SK-N-SH treated with all-trans-retinoic acid at 6 μM for 48 hours (cell line): ENCODE measurements around the gene TRIM68.

Experiments
- ARNTL ChIP-seq: fragments of 450-650 bp; formaldehyde crosslinking; IDR thresholded peaks from 2 replicates; pipeline ENCODE4 v1.5.0; 2020; ENCODE audit warnings: low read depth, mild to moderate bottlenecking, moderate library complexity, borderline replicate concordance
- GLIS3 ChIP-seq: fragments of 250-450 bp; sonication (Bioruptor Pico); IDR thresholded peaks from 2 replicates; pipeline ENCODE4 v1.5.0; 2020; ENCODE audit warnings: mild to moderate bottlenecking, moderate library complexity
- PATZ1 ChIP-seq: fragments of 250-450 bp; sonication (Bioruptor Pico); IDR thresholded peaks from 2 replicates; pipeline ENCODE4 v1.8.0; 2020; ENCODE audit warnings: mild to moderate bottlenecking, moderate library complexity, borderline replicate concordance
- PPARA ChIP-seq: fragments of 250-450 bp; sonication (Bioruptor Pico); IDR thresholded peaks from 2 replicates; pipeline ENCODE4 v1.5.0; 2020; ENCODE audit warnings: mild to moderate bottlenecking, borderline replicate concordance
- TCF4 ChIP-seq: fragments of 250-450 bp; sonication (Bioruptor Pico); IDR thresholded peaks from 2 replicates; pipeline ENCODE4 v1.8.0; 2021; ENCODE audit warnings: mild to moderate bottlenecking, moderate library complexity, borderline replicate concordance
- TOX ChIP-seq: fragments of 250-450 bp; sonication (Bioruptor Pico); IDR thresholded peaks from 2 replicates; pipeline ENCODE4 v1.8.0; 2021; ENCODE audit warnings: mild to moderate bottlenecking, moderate library complexity, borderline replicate concordance
- ZFP3 ChIP-seq: fragments of 250-450 bp; sonication (Bioruptor Pico); IDR thresholded peaks from 2 replicates; pipeline ENCODE4 v1.5.0; 2020; ENCODE audit warnings: mild to moderate bottlenecking, moderate library complexity
- ZNF565 ChIP-seq: fragments of 450-650 bp; formaldehyde crosslinking; conservative IDR thresholded peaks from 2 replicates; pipeline ENCODE4 v1.5.0; 2020; ENCODE audit warnings: low read depth, mild to moderate bottlenecking, moderate library complexity
- ZNF8 ChIP-seq: fragments of 450-650 bp; formaldehyde crosslinking; IDR thresholded peaks from 2 replicates; pipeline ENCODE4 v1.5.0; 2020; ENCODE audit warnings: mild to moderate bottlenecking, moderate library complexity
- TF ChIP-seq, protein P1 (sequence below): fragments of 250-450 bp; sonication (Bioruptor Pico); IDR thresholded peaks from 2 replicates; pipeline ENCODE4 v1.5.1; 2020; ENCODE audit warnings: low read depth, mild to moderate bottlenecking, moderate library complexity
- TF ChIP-seq, protein P2 (sequence below): fragments of 250-450 bp; sonication (Bioruptor Pico); IDR thresholded peaks from 2 replicates; pipeline ENCODE4 v1.8.0; 2021; ENCODE audit warnings: low read depth, mild to moderate bottlenecking, moderate library complexity, borderline replicate concordance
- TF ChIP-seq, protein P3 (sequence below): fragments of 250-450 bp; sonication (Bioruptor Pico); IDR thresholded peaks from 2 replicates; pipeline ENCODE4 v1.5.1; 2021; ENCODE audit warnings: mild to moderate bottlenecking, moderate library complexity

DNA sequence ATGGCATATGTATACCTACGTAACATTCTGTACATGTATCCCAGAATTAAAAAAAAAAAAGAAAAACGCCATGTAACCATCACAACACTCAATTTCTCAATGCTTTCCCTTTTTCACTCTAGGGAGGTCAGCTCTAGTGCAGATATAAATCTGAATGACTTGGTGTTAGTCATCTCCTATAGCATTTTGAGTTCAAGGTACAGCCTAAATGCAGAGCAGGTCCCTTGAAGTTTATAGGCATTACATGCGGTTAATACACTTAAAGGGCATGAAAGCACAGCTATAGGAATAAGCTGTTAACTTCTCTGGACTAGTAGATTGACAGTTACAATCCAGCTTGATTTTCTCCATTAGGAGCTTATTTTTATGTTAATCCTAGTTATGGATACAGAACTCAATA, 42.7 kb downstream of the TRIM68 start:
- TF ChIP-seq, protein P1, sequence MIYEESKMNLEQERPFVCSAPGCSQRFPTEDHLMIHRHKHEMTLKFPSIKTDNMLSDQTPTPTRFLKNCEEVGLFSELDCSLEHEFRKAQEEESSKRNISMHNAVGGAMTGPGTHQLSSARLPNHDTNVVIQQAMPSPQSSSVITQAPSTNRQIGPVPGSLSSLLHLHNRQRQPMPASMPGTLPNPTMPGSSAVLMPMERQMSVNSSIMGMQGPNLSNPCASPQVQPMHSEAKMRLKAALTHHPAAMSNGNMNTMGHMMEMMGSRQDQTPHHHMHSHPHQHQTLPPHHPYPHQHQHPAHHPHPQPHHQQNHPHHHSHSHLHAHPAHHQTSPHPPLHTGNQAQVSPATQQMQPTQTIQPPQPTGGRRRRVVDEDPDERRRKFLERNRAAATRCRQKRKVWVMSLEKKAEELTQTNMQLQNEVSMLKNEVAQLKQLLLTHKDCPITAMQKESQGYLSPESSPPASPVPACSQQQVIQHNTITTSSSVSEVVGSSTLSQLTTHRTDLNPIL (CRISPR knock-in tag) = no peak
- no peak for TF ChIP-seq ZNF565 (CRISPR knock-in tag)
- TF ChIP-seq PATZ1 (CRISPR knock-in tag) = no peak
- no peak for TF ChIP-seq ARNTL (CRISPR knock-in tag)
- no peak for TF ChIP-seq TCF4 (CRISPR knock-in tag)
- TF ChIP-seq ZFP3 (CRISPR knock-in tag) = no peak
- no peak for TF ChIP-seq ZNF8 (CRISPR knock-in tag)
- no peak for TF ChIP-seq TOX (CRISPR knock-in tag)
- TF ChIP-seq, protein P2, sequence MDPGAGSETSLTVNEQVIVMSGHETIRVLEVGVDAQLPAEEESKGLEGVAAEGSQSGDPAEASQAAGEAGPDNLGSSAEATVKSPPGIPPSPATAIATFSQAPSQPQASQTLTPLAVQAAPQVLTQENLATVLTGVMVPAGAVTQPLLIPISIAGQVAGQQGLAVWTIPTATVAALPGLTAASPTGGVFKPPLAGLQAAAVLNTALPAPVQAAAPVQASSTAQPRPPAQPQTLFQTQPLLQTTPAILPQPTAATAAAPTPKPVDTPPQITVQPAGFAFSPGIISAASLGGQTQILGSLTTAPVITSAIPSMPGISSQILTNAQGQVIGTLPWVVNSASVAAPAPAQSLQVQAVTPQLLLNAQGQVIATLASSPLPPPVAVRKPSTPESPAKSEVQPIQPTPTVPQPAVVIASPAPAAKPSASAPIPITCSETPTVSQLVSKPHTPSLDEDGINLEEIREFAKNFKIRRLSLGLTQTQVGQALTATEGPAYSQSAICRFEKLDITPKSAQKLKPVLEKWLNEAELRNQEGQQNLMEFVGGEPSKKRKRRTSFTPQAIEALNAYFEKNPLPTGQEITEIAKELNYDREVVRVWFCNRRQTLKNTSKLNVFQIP = no peak
- TF ChIP-seq PPARA (CRISPR knock-in tag) = no peak
- no peak for TF ChIP-seq GLIS3 (CRISPR knock-in tag)
- TF ChIP-seq, protein P3, sequence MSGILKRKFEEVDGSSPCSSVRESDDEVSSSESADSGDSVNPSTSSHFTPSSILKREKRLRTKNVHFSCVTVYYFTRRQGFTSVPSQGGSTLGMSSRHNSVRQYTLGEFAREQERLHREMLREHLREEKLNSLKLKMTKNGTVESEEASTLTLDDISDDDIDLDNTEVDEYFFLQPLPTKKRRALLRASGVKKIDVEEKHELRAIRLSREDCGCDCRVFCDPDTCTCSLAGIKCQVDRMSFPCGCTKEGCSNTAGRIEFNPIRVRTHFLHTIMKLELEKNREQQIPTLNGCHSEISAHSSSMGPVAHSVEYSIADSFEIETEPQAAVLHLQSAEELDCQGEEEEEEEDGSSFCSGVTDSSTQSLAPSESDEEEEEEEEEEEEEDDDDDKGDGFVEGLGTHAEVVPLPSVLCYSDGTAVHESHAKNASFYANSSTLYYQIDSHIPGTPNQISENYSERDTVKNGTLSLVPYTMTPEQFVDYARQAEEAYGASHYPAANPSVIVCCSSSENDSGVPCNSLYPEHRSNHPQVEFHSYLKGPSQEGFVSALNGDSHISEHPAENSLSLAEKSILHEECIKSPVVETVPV = no peak
